ENCODE results near the gene STAU1.

The STAU1 gene

DNA sequence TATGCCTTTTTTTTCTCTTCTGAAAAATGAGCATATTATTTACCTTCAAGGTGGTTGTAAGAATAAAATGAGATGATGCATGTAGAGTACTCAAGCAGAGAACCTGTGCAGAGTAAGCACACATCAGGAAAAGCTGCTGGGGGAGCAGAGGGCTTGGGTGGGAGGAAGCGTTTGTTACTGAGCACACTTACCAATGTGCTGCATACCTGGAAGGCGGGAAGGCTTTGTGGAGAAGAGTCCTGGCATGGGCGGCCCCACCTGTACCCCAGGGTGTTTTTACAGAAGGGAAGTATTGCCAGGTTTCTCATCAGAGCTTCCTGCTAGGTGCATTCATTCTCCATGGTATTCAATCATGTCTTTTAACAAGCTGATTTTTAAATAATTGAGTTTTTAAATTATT, 89.1 kb downstream of the STAU1 start:
- H2AFZ ChIP-seq (ENCODE audit: low read depth), result no peak overlapping the region
- no peak overlapping the region for H3K4me2 ChIP-seq
- no peak overlapping the region for H3K27ac ChIP-seq
- H3K4me3 ChIP-seq (IDR thresholded peaks at IDR 0.05; ENCODE audit: insufficient read depth, low read depth, low read length), result no peak overlapping the region
- no peak overlapping the region for H3K9ac ChIP-seq
- H3K27me3 ChIP-seq (ENCODE audit: insufficient read depth, low read depth), result no peaks in the 10 kb centered on the region
- peaks cover 15% of the 10 kb centered on the region for H3K4me1 ChIP-seq (ENCODE audit: low read depth, poor library complexity, severe bottlenecking)
- TF ChIP-seq, protein P1, sequence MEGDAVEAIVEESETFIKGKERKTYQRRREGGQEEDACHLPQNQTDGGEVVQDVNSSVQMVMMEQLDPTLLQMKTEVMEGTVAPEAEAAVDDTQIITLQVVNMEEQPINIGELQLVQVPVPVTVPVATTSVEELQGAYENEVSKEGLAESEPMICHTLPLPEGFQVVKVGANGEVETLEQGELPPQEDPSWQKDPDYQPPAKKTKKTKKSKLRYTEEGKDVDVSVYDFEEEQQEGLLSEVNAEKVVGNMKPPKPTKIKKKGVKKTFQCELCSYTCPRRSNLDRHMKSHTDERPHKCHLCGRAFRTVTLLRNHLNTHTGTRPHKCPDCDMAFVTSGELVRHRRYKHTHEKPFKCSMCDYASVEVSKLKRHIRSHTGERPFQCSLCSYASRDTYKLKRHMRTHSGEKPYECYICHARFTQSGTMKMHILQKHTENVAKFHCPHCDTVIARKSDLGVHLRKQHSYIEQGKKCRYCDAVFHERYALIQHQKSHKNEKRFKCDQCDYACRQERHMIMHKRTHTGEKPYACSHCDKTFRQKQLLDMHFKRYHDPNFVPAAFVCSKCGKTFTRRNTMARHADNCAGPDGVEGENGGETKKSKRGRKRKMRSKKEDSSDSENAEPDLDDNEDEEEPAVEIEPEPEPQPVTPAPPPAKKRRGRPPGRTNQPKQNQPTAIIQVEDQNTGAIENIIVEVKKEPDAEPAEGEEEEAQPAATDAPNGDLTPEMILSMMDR (conservative IDR thresholded peaks at IDR 0.05; ENCODE audit: low read depth, low read length), result no peak
- no peaks in the 10 kb centered on the region for H4K20me1 ChIP-seq (ENCODE audit: insufficient read depth)
- H3K79me2 ChIP-seq (ENCODE audit: insufficient read depth, low read depth), result peaks cover 5% of the 10 kb centered on the region; the same call in 1 of the 2 replicates
- H3K36me3 ChIP-seq (ENCODE audit: insufficient read depth), result peaks cover 27% of the 10 kb centered on the region; the same call in 1 of the 2 replicates

DNA sequence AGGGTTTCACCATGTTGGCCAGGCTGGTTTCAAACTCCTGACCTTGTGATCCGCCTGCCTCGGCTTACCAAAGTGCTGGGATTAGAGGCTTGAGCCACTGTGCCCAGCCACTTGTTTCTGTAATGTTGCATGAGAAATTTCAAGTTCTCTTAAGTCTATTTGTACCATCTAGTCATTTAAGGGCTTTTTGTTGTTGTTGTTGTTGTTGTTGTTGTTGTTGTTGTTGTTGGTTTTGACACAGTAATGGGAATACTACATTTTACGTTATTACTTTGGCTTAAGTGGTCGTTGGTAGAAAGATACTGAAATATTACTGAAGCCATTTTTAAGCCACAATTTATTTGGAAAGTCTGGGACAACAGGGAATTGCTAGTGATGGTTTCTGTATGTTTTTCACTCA, 90.0 kb downstream of the STAU1 start:
- Histone ChIP-seq H4K20me1 (ENCODE audit: insufficient read depth) (no peaks in the 10 kb centered on the region), H3K36me3 (ENCODE audit: insufficient read depth) (peaks cover 27% of the 10 kb centered on the region; the same call in 1 of the 2 replicates)
- TF ChIP-seq, protein P1 (conservative IDR thresholded peaks at IDR 0.05; ENCODE audit: low read depth, low read length), result no peak

DNA sequence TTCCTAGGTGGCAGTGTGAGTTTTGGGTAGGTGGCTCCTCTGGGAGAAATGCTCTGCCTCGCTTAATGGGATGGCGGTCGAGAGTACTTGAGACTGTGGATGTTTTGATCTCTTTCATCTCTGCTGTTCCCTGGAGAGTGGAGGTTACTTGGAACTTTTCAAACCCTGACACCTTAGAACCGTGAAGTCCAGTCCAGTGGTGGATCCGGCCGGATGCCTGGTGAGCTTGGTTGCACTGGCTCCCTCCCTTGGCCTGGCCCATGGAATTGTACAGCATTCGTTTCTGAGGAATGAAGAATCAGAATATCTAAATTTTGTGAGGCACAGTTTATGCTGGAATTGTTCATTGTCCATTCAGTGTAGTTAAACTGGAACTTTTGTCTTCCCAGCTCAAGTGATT, 91.0 kb downstream of the STAU1 start:
- no peak overlapping the region for H3K27ac ChIP-seq
- H3K27me3 ChIP-seq (ENCODE audit: insufficient read depth, low read depth), result no peaks in the 10 kb centered on the region
- TF ChIP-seq, protein P1 (conservative IDR thresholded peaks at IDR 0.05; ENCODE audit: low read depth, low read length), result no peak
- H3K4me1 ChIP-seq (ENCODE audit: low read depth, poor library complexity, severe bottlenecking), result peaks cover 15% of the 10 kb centered on the region
- H3K4me3 ChIP-seq (IDR thresholded peaks at IDR 0.05; ENCODE audit: insufficient read depth, low read depth, low read length), result no peak overlapping the region
- peaks cover 5% of the 10 kb centered on the region; the same call in 1 of the 2 replicates for H3K79me2 ChIP-seq (ENCODE audit: insufficient read depth, low read depth)
- no peak overlapping the region for H3K4me2 ChIP-seq
- no peak overlapping the region for H2AFZ ChIP-seq (ENCODE audit: low read depth)
- H3K9ac ChIP-seq, result no peak overlapping the region
- no peaks in the 10 kb centered on the region for H4K20me1 ChIP-seq (ENCODE audit: insufficient read depth)
- peaks cover 21% of the 10 kb centered on the region; the same call in 1 of the 2 replicates for H3K36me3 ChIP-seq (ENCODE audit: insufficient read depth)

More for the DNA sequence above, 90.0 kb downstream of the STAU1 start:
- peaks cover 5% of the 10 kb centered on the region; the same call in 1 of the 2 replicates for H3K79me2 ChIP-seq (ENCODE audit: insufficient read depth, low read depth)
- H3K4me2 ChIP-seq, result no peak overlapping the region
- H3K9ac ChIP-seq, result no peak overlapping the region
- no peak overlapping the region for H3K4me3 ChIP-seq (IDR thresholded peaks at IDR 0.05; ENCODE audit: insufficient read depth, low read depth, low read length)
- H3K27me3 ChIP-seq (ENCODE audit: insufficient read depth, low read depth), result no peaks in the 10 kb centered on the region
- no peak overlapping the region for H2AFZ ChIP-seq (ENCODE audit: low read depth)
- no peak overlapping the region for H3K27ac ChIP-seq
- peaks cover 15% of the 10 kb centered on the region for H3K4me1 ChIP-seq (ENCODE audit: low read depth, poor library complexity, severe bottlenecking)

DNA sequence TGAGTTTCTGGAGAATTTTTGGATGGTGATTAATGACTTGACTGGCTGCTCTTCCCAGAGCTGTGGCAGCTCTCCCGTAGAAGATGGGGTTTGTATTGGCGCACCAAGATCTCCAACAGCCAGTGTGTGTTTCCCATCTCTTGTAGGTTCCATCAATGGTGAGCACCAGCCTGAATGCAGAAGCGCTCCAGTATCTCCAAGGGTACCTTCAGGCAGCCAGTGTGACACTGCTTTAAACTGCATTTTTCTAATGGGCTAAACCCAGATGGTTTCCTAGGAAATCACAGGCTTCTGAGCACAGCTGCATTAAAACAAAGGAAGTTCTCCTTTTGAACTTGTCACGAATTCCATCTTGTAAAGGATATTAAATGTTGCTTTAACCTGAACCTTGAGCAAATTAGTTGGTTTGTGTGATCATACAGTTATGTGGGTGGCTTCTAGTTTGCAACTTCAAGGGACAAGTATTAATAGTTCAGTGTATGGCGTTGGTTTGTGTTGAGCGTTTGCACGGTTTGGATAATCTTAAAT, 91.9 kb downstream of the STAU1 start:
- Histone ChIP-seq H3K27me3 (ENCODE audit: insufficient read depth, low read depth) (no peaks in the 10 kb centered on the region), H3K36me3 (ENCODE audit: insufficient read depth) (peaks cover 20% of the 10 kb centered on the region; the same call in 1 of the 2 replicates), H3K79me2 (ENCODE audit: insufficient read depth, low read depth) (no peaks in the 10 kb centered on the region; the same call in 1 of the 2 replicates), H3K27ac (no peak overlapping the region), H4K20me1 (ENCODE audit: insufficient read depth) (no peaks in the 10 kb centered on the region), H3K4me2 (no peak overlapping the region), H3K4me3 (IDR thresholded peaks at IDR 0.05; ENCODE audit: insufficient read depth, low read depth, low read length) (no peak overlapping the region), H2AFZ (ENCODE audit: low read depth) (no peak overlapping the region), H3K9ac (no peak overlapping the region), H3K4me1 (ENCODE audit: low read depth, poor library complexity, severe bottlenecking) (peaks cover 15% of the 10 kb centered on the region)
- TF ChIP-seq, protein P1 (conservative IDR thresholded peaks at IDR 0.05; ENCODE audit: low read depth, low read length), result no peak
